PC-3 (cell line): ENCODE data around the gene TGFBI. TPM values are rescaled to one million over a fixed set of nuclear protein-coding genes. Genes with fewer than 3 reads are reported as not detected.

Experiments
- ATAC-seq: fragments of 200-7000 bp; cut with Tn5 transposase; 2 replicates; pipeline ENCODE4 v1.9.1; 2020; ENCODE audit warnings: mild to moderate bottlenecking, moderate library complexity
- BruUV-seq: library from RNA; stranded (reverse); fragments of 400-500 nt; replicated peaks from 2 replicates; lab custom pipeline; 2021; lab: Mats Ljungman, UMichigan
- CTCF ChIA-PET: fragments of 300-600 bp; sonication (Branson Sonifier 250); formaldehyde crosslinking; loops from one replicate; lab custom pipeline; 2022; ENCODE audit warnings: antibody characterized with exemption; lab: Charles Lee
- POLR2A ChIA-PET: fragments of 300-600 bp; sonication (Branson Sonifier 250); formaldehyde crosslinking; loops from one replicate; lab custom pipeline; 2022; ENCODE audit warnings: antibody characterized with exemption; ENCODE audit not compliant: unreplicated experiment; lab: Charles Lee
- DNase-seq: peaks from one replicate; pipeline ENCODE4 v3.0.0-alpha.2; 2015
- H2AFZ ChIP-seq: fragments of 300-600 bp; sonication (generic); 2 replicates; pipeline ENCODE4 v1.6.0; 2016; ENCODE audit warnings: antibody characterized with exemption, low read length
- H3F3A ChIP-seq: fragments of 300-600 bp; sonication (generic); one replicate; pipeline ENCODE4 v1.6.0; 2017; ENCODE audit warnings: antibody characterized with exemption, low read length, control low read depth, mild to moderate bottlenecking; ENCODE audit not compliant: unreplicated experiment
- H3K27ac ChIP-seq: fragments of 300-600 bp; sonication (generic); 2 replicates; pipeline ENCODE4 v1.5.1; 2016; ENCODE audit warnings: mild to moderate bottlenecking, low read length
- H3K27me3 ChIP-seq: fragments of 300-600 bp; sonication (generic); 2 replicates; pipeline ENCODE4 v1.6.1; 2016; ENCODE audit warnings: low read length, mixed read lengths
- H3K36me3 ChIP-seq: fragments of 300-600 bp; sonication (generic); 2 replicates; pipeline ENCODE4 v1.6.1; 2016; ENCODE audit warnings: low read depth, mixed run types, low read length, mixed read lengths
- H3K4me1 ChIP-seq: fragments of 300-600 bp; sonication (generic); 2 replicates; pipeline ENCODE4 v1.5.1; 2016; ENCODE audit warnings: low read length; ENCODE audit not compliant: insufficient read depth
- H3K4me2 ChIP-seq: fragments of 300-600 bp; sonication (generic); 2 replicates; pipeline ENCODE4 v1.6.0; 2016; ENCODE audit warnings: low read length
- H3K4me3 ChIP-seq: fragments of 300-600 bp; sonication (generic); 2 replicates; pipeline ENCODE4 v1.5.1; 2016; ENCODE audit warnings: mild to moderate bottlenecking, low read length, mixed read lengths
- H3K79me2 ChIP-seq: fragments of 300-600 bp; sonication (generic); 2 replicates; pipeline ENCODE4 v1.6.1; 2017; ENCODE audit warnings: low read length, mixed read lengths
- H3K9ac ChIP-seq: fragments of 300-600 bp; sonication (generic); 2 replicates; pipeline ENCODE4 v1.6.0; 2016; ENCODE audit warnings: mild to moderate bottlenecking, low read length
- H3K9me2 ChIP-seq: fragments of 300-600 bp; sonication (generic); replicated peaks from 2 replicates; pipeline ENCODE4 v1.6.1; 2016; ENCODE audit warnings: mixed run types, low read length, mixed read lengths
- H3K9me3 ChIP-seq: fragments of 300-600 bp; sonication (generic); 2 replicates; pipeline ENCODE4 v1.6.1; 2016; ENCODE audit warnings: low read length, mixed read lengths
- H4K20me1 ChIP-seq: fragments of 300-600 bp; sonication (generic); 2 replicates; pipeline ENCODE4 v1.6.1; 2016; ENCODE audit warnings: low read length, mixed read lengths
- CTCF ChIP-seq: fragments of 300-600 bp; sonication (generic); conservative IDR thresholded peaks from 2 replicates; pipeline ENCODE4 v1.5.1; 2017; ENCODE audit warnings: antibody characterized with exemption, low read depth, mild to moderate bottlenecking, low read length
- EZH2 ChIP-seq: fragments of 300-600 bp; sonication (generic); IDR thresholded peaks from one replicate; pipeline ENCODE4 v1.6.1; 2017; ENCODE audit warnings: antibody characterized with exemption, mild to moderate bottlenecking, low read length; ENCODE audit not compliant: unreplicated experiment
- EZH2phosphoT487 ChIP-seq: fragments of 300-600 bp; sonication (generic); IDR thresholded peaks from 2 replicates; pipeline ENCODE4 v1.6.1; 2018; ENCODE audit warnings: mild to moderate bottlenecking, antibody characterized with exemption, low read length, borderline replicate concordance
- intact Hi-C: fragments of 100-400 bp; cut with micrococcal nuclease; formaldehyde crosslinking; loops from 2 replicates; pipeline ENCODE4 v1.9.0; 2023
- total RNA-seq: library from RNA; depleted of rRNA; stranded (reverse); fragments of >200 nt; gene quantifications from 2 replicates; pipeline ENCODE4 v1.2.3, GENCODE V29; 2014

The TGFBI gene
- total RNA-seq, 1 experiment from 2014 or later: 4.8 TPM

GRCh38 chr5:135979510-135979909 is 49.3 kb upstream of the TGFBI start:
- H3K36me3 ChIP-seq: no peaks in the 10 kb centered on the region
- H3K27me3 ChIP-seq: no peaks in the 10 kb centered on the region
- no peaks in the 10 kb centered on the region for H3K9me2 ChIP-seq
- H3K4me3 ChIP-seq: no peak overlapping the region
- no TSS peak for BruUV-seq
- no peaks in the 10 kb centered on the region for H3F3A ChIP-seq
- ATAC-seq (no peak), DNase-seq (no peak)
- H3K79me2 ChIP-seq: no peaks in the 10 kb centered on the region
- intact Hi-C loops: no loop called here
- no peaks in the 10 kb centered on the region for H3K9me3 ChIP-seq
- no peak overlapping the region for H3K9ac ChIP-seq
- H4K20me1 ChIP-seq: no peaks in the 10 kb centered on the region
- TF ChIP-seq EZH2phosphoT487 (no peak), EZH2 (no peak), CTCF (no peak)
- ChIA-PET POLR2A (no interaction called here), CTCF (no interaction called here)
- H3K4me1 ChIP-seq: no peaks in the 10 kb centered on the region
- no peak overlapping the region for H2AFZ ChIP-seq
- H3K4me2 ChIP-seq: no peak overlapping the region
- H3K27ac ChIP-seq: no peak overlapping the region

DNA sequence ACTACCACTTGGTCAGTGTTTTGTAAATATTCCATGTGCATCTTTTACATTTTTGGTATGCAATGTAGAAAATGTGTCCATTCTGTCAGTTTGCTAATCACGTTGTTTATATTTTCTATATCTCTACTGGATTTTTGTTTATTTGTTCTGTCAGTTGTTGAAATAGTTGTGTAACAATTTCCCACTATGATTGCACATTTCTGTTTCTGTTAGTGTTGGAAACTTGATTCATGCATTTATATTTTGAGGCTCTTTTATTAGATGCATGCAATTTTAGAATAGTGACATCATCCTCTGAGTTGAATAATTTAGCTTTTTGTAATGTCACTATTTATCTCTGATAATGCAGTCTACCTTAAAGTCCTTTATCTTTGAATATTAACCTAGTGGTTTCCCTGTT is 48.2 kb upstream of the TGFBI start:
- no peaks in the 10 kb centered on the region for H3K4me1 ChIP-seq
- H3K9me3 ChIP-seq: no peaks in the 10 kb centered on the region
- H3K9ac ChIP-seq: no peak overlapping the region
- H3K27me3 ChIP-seq: no peaks in the 10 kb centered on the region
- H3K4me2 ChIP-seq: no peak overlapping the region
- H3K36me3 ChIP-seq: no peaks in the 10 kb centered on the region
- intact Hi-C loops: no loop called here
- no peak overlapping the region for H2AFZ ChIP-seq
- CTCF ChIA-PET: no interaction called here
- H3K4me3 ChIP-seq: no peak overlapping the region
- ATAC-seq (no peak), DNase-seq (no peak)
- H4K20me1 ChIP-seq: no peaks in the 10 kb centered on the region
- TF ChIP-seq EZH2 (no peak), EZH2phosphoT487 (no peak), CTCF (no peak)
- H3F3A ChIP-seq: no peaks in the 10 kb centered on the region
- no peaks in the 10 kb centered on the region for H3K79me2 ChIP-seq
- H3K9me2 ChIP-seq: no peaks in the 10 kb centered on the region
- POLR2A ChIA-PET: no interaction called here
- no peak overlapping the region for H3K27ac ChIP-seq
- no TSS peak for BruUV-seq

DNA sequence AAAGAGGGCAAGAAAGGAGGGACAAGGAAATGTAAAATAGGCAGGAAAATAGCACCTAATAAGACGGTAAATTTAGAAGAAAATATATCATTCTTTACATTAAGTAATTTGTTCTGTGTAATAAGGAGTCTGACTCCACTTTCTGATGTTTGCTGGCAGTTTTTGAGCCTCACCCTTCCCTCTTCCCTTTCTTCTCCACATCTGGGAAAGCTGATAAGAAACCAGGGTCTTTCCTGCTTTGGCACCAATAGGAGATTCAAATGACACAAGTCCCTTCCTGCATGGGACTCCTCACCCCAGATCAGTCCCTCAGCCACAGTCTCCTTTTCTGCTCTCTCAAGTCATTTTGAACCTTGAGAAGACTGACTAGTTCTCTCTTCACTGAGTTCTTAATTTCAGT is 42.8 kb upstream of the TGFBI start:
- ATAC-seq (no peak), DNase-seq (no peak)
- no peaks in the 10 kb centered on the region for H3K36me3 ChIP-seq
- H3K9me3 ChIP-seq: no peaks in the 10 kb centered on the region
- no peaks in the 10 kb centered on the region for H3K79me2 ChIP-seq
- no peak overlapping the region for H3K9ac ChIP-seq
- no peaks in the 10 kb centered on the region for H3K4me1 ChIP-seq
- H4K20me1 ChIP-seq: no peaks in the 10 kb centered on the region
- intact Hi-C loops: no loop called here
- ChIA-PET CTCF (no interaction called here), POLR2A (no interaction called here)
- TF ChIP-seq EZH2 (no peak), CTCF (no peak), EZH2phosphoT487 (no peak)
- H3K27me3 ChIP-seq: no peaks in the 10 kb centered on the region
- no peak overlapping the region for H2AFZ ChIP-seq
- no peak overlapping the region for H3K4me3 ChIP-seq
- H3K9me2 ChIP-seq: no peaks in the 10 kb centered on the region
- H3K4me2 ChIP-seq: no peak overlapping the region
- no peaks in the 10 kb centered on the region for H3F3A ChIP-seq
- BruUV-seq: no TSS peak
- no peak overlapping the region for H3K27ac ChIP-seq
